K562 (cell line): ENCODE measurements around the gene PAQR8. TPM values are rescaled to one million over a fixed set of nuclear protein-coding genes. Genes with fewer than 3 reads are reported as not detected.
A peak's percentile ranks its signal among the peaks of the same experiment; 100 is the strongest.

Experiments used
- ATAC-seq: fragments of 200-7000 bp; cut with Tn5 transposase; 3 replicates; pipeline ENCODE4 v1.9.1; 2020; ENCODE audit warnings: moderate library complexity
- BruUV-seq: library from RNA; stranded (reverse); fragments of 400-500 nt; replicated peaks from 2 replicates; lab custom pipeline; 2021; lab: Mats Ljungman, UMichigan
- CTCF ChIA-PET: fragments of 300-600 bp; formaldehyde crosslinking; extraction: SDS; loops from one replicate; lab custom pipeline; 2021; ENCODE audit warnings: low intra/inter-chr PET ratio; lab: Yijun Ruan, JAX
- POLR2A ChIA-PET: fragments of 300-600, 350-650 bp; sonication (Branson Sonifier 250); formaldehyde crosslinking; extraction: SDS; loops from one replicate; lab custom pipeline; 2021; ENCODE audit warnings: antibody characterized with exemption, inconsistent platforms; lab: Yijun Ruan, JAX
- DNase-seq, 4 experiments: peaks; one replicate each; pipeline versions ENCODE4 v3.0.0 to v3.0.0-alpha.2; 2011 to 2018; ENCODE audit warnings: low spot score in 3 of 4, mixed read lengths in 3 of 4; ENCODE audit errors: extremely low read depth in 1 of 4
- FAIRE-seq: peaks from 2 replicates; lab custom pipeline; 2011; peaks lifted over from hg19 to GRCh38; lab: Jason Lieb, UNC
- H2AFZ ChIP-seq: 2 replicates; pipeline ENCODE4 v1.6.0; 2011; ENCODE audit warnings: low read depth, low read length, control low read depth, inconsistent platforms
- H3K27ac ChIP-seq: fragments of 200-600 bp; 3 replicates; pipeline ENCODE4 v1.8.0; 2011; ENCODE audit warnings: low read depth, mild to moderate bottlenecking, control low read depth, inconsistent platforms, low read length, moderate library complexity, mixed read lengths; ENCODE audit errors: extremely low read depth
- H3K27me3 ChIP-seq, 2 experiments: fragments of 300-600 bp in 1 of 2; 2 replicates in 1 of 2; 3 replicates in 1 of 2; pipeline versions ENCODE4 v1.6.0 to v1.8.0; 2011; ENCODE audit warnings: inconsistent platforms in 2 of 2, low read length in 2 of 2, mild to moderate bottlenecking in 1 of 2, mixed read lengths in 1 of 2, moderate library complexity in 1 of 2; ENCODE audit not compliant: control insufficient read depth in 2 of 2, insufficient read depth in 2 of 2
- H3K36me3 ChIP-seq: fragments of 300-600 bp; 3 replicates; pipeline ENCODE4 v1.8.0; 2011; ENCODE audit warnings: mild to moderate bottlenecking, low read length, inconsistent platforms; ENCODE audit not compliant: control insufficient read depth, insufficient read depth
- H3K4me1 ChIP-seq, 2 experiments: fragments of 200-600 bp in 1 of 2; replicated peaks in 1 of 2; 2 replicates in 1 of 2; 3 replicates in 1 of 2; pipeline versions ENCODE4 v1.5.1 to v1.8.0; 2011; ENCODE audit warnings: inconsistent platforms in 2 of 2, low read length in 2 of 2, mild to moderate bottlenecking in 1 of 2, mixed read lengths in 1 of 2, moderate library complexity in 1 of 2; ENCODE audit not compliant: control insufficient read depth in 2 of 2, insufficient read depth in 2 of 2
- H3K4me2 ChIP-seq: 2 replicates; pipeline ENCODE4 v1.6.1; 2011; ENCODE audit warnings: low read length, control low read depth, inconsistent platforms, mixed read lengths; ENCODE audit not compliant: insufficient read depth
- H3K4me3 ChIP-seq: fragments of 200-600 bp; sonication (generic), shearing (Covaris generic); 2 replicates; pipeline ENCODE4 v1.5.1; 2016; ENCODE audit warnings: control low read depth, inconsistent platforms
- H3K79me2 ChIP-seq: fragments of 200-600 bp; 3 replicates; pipeline ENCODE4 v1.8.0; 2011; ENCODE audit warnings: low read length, inconsistent platforms; ENCODE audit not compliant: control insufficient read depth, insufficient read depth
- H3K9ac ChIP-seq, 2 experiments: 2 replicates each; pipeline versions ENCODE4 v1.6.0 to v1.6.1; 2011; ENCODE audit warnings: low read depth in 2 of 2, low read length in 2 of 2, control low read depth in 1 of 2, inconsistent platforms in 1 of 2, mild to moderate bottlenecking in 1 of 2, mixed read lengths in 1 of 2; ENCODE audit not compliant: insufficient read depth in 1 of 2
- H3K9me1 ChIP-seq: one replicate; pipeline ENCODE4 v1.6.0; 2011; ENCODE audit warnings: inconsistent platforms, mild to moderate bottlenecking, low read length, moderate library complexity; ENCODE audit not compliant: control insufficient read depth, insufficient read depth
- H3K9me3 ChIP-seq: replicated peaks from 2 replicates; pipeline ENCODE4 v1.5.1; 2011; ENCODE audit warnings: low read depth, low read length, inconsistent platforms; ENCODE audit not compliant: control insufficient read depth, insufficient read depth
- H4K20me1 ChIP-seq: replicated peaks from 2 replicates; pipeline ENCODE4 v1.6.1; 2011; ENCODE audit warnings: low read length, inconsistent platforms, mixed read lengths; ENCODE audit not compliant: control insufficient read depth, insufficient read depth
- ARID1B ChIP-seq: fragments of 450-650 bp; IDR thresholded peaks from 2 replicates; pipeline ENCODE4 v1.6.1; 2016; ENCODE audit warnings: antibody characterized with exemption, mild to moderate bottlenecking, inconsistent platforms
- ASH1L ChIP-seq: fragments of 450-650 bp; IDR thresholded peaks from 2 replicates; pipeline ENCODE4 v1.6.1; 2018; ENCODE audit warnings: borderline replicate concordance, mild to moderate bottlenecking, low read depth; ENCODE audit not compliant: partially characterized antibody
- ATF1 ChIP-seq, 2 experiments: fragments of 450-650 bp in 1 of 2; IDR thresholded peaks; 2 replicates each; pipeline ENCODE4 v1.6.1; 2016; ENCODE audit warnings: missing compliant biosample characterization in 1 of 2, missing genetic modification characterization in 1 of 2
- EGR1 ChIP-seq: fragments of 450-650 bp; conservative IDR thresholded peaks from 2 replicates; pipeline ENCODE4 v1.6.1; 2017; ENCODE audit warnings: mild to moderate bottlenecking
- HDAC2 ChIP-seq: fragments of 450-650 bp; IDR thresholded peaks from 2 replicates; pipeline ENCODE4 v1.6.1; 2016; ENCODE audit warnings: mild to moderate bottlenecking
- KDM1A ChIP-seq, 2 experiments: fragments of 450-650 bp; IDR thresholded peaks; 2 replicates each; pipeline ENCODE4 v1.6.1; 2016; ENCODE audit warnings: mild to moderate bottlenecking in 2 of 2
- NBN ChIP-seq: fragments of 450-650 bp; IDR thresholded peaks from 2 replicates; pipeline ENCODE4 v1.6.1; 2016; ENCODE audit warnings: low read depth, mild to moderate bottlenecking
- NR2C2 ChIP-seq, 2 experiments: fragments of 200-800 bp in 1 of 2; sonication (Bioruptor generic) in 1 of 2; sonication (generic) in 1 of 2; formaldehyde crosslinking in 1 of 2; IDR thresholded peaks; 2 replicates each; pipeline versions ENCODE4 v1.6.1 to v1.8.0; 2016 to 2022; ENCODE audit warnings: mild to moderate bottlenecking in 1 of 2, missing compliant biosample characterization in 1 of 2, missing genetic modification characterization in 1 of 2, missing genetic modification reagents in 1 of 2
- PHF8 ChIP-seq: fragments of 200-600 bp; sonication (generic); IDR thresholded peaks from 2 replicates; pipeline ENCODE4 v1.6.1; 2012; ENCODE audit warnings: mixed run types, mild to moderate bottlenecking, inconsistent platforms, low read length, moderate library complexity, borderline replicate concordance
- RCOR1 ChIP-seq, 2 experiments: IDR thresholded peaks; 2 replicates each; pipeline ENCODE4 v1.6.1; 2012; ENCODE audit warnings: low read depth in 2 of 2, low read length in 2 of 2, borderline replicate concordance in 1 of 2, improper control_type of control experiment in 1 of 2
- SMARCA4 ChIP-seq: fragments of 450-650 bp; IDR thresholded peaks from 2 replicates; pipeline ENCODE4 v1.6.1; 2016
- SMARCE1 ChIP-seq: fragments of 450-650 bp; IDR thresholded peaks from 2 replicates; pipeline ENCODE4 v1.7.1; 2016; ENCODE audit warnings: mild to moderate bottlenecking
- SRF ChIP-seq, 2 experiments: fragments of 250-450, 450-650 bp in 1 of 2; sonication (Bioruptor Pico) in 1 of 2; sonication (generic) in 1 of 2; formaldehyde crosslinking; IDR thresholded peaks; 2 replicates each; pipeline versions ENCODE4 v1.5.0 to v1.5.1; 2020 to 2022; ENCODE audit warnings: mild to moderate bottlenecking in 1 of 2, missing genetic modification reagents in 1 of 2
- SUPT5H ChIP-seq: fragments of 450-650 bp; IDR thresholded peaks from 2 replicates; pipeline ENCODE4 v1.6.1; 2016
- TCF7 ChIP-seq: sonication (generic); IDR thresholded peaks from 2 replicates; pipeline ENCODE4 v1.6.1; 2016; ENCODE audit warnings: antibody characterized with exemption, borderline replicate concordance
- ZNF121 ChIP-seq: sonication (generic); formaldehyde crosslinking; conservative IDR thresholded peaks from 2 replicates; pipeline ENCODE4 v1.8.0; 2022; ENCODE audit warnings: missing genetic modification reagents
- ZNF41 ChIP-seq: fragments of 250-450 bp; sonication (Bioruptor Pico); conservative IDR thresholded peaks from 2 replicates; pipeline ENCODE4 v1.4.0; 2020; ENCODE audit warnings: mild to moderate bottlenecking
- WGBS: fragments of 100-300 bp; shearing (Covaris generic); methylation state at CpG from one replicate; pipeline ENCODE4 v1.1.6; 2016; ENCODE audit warnings: low coverage, mixed read lengths; ENCODE audit not compliant: insufficient coverage; ENCODE audit errors: missing lambda C conversion rate; 5-methylcytosine and 5-hydroxymethylcytosine counted together
- in situ Hi-C: fragments of 300-500 bp; cut with MboI; formaldehyde crosslinking; loops from 4 replicates; pipeline ENCODE4 v1.15.0; 2018; ENCODE audit warnings: inconsistent platforms, mixed read lengths
- intact Hi-C: fragments of 100-400 bp; cut with micrococcal nuclease; formaldehyde crosslinking; loops from 2 replicates; pipeline ENCODE4 v1.14.2; 2022
- polyA plus RNA-seq, 8 experiments: library from polyadenylated mRNA; depleted of rRNA in 4 of 8; stranded (reverse) in 5 of 8; unstranded in 3 of 8; fragments of >200 nt; fragmentation: Nextera tagmentation in 2 of 8; fragmentation: Illumina TruSeq in 1 of 8; extraction: Ambion mirVana in 2 of 8; extraction: Trizol in 1 of 8; gene quantifications; 2 replicates each; pipeline versions ENCODE4 v1.2.1 to v1.2.3, GENCODE V29; 2011 to 2014; ENCODE audit warnings: inconsistent platforms in 1 of 8, missing spikeins in 1 of 8
- total RNA-seq, 7 experiments: library from RNA; depleted of rRNA in 6 of 7; stranded (reverse); fragments of >200 nt in 6 of 7; fragmentation: Illumina TruSeq in 2 of 7; extraction: Trizol in 2 of 7; gene quantifications; 2 replicates each; pipeline versions ENCODE4 v1.2.1 to v1.2.3, GENCODE V29; 2011 to 2021; ENCODE audit warnings: low replicate concordance in 1 of 7
- TF ChIP-seq, protein P1 (sequence below), 2 experiments: fragments of 450-650 bp; conservative IDR thresholded peaks; 2 replicates each; pipeline ENCODE4 v1.6.1; 2017; ENCODE audit warnings: mild to moderate bottlenecking in 2 of 2, moderate library complexity in 2 of 2
- TF ChIP-seq, protein P2 (sequence below): sonication (generic); formaldehyde crosslinking; IDR thresholded peaks from 2 replicates; pipeline ENCODE4 v1.8.1; 2023; ENCODE audit warnings: mild to moderate bottlenecking, missing genetic modification reagents

PAQR8 gene
- total and polyA plus RNA-seq, 9 of the 15 experiments (the other 6 are each of a cell fraction or from before 2014, with no cell fraction given), result 1.4 to 10.2 (median 3.5) TPM

DNA sequence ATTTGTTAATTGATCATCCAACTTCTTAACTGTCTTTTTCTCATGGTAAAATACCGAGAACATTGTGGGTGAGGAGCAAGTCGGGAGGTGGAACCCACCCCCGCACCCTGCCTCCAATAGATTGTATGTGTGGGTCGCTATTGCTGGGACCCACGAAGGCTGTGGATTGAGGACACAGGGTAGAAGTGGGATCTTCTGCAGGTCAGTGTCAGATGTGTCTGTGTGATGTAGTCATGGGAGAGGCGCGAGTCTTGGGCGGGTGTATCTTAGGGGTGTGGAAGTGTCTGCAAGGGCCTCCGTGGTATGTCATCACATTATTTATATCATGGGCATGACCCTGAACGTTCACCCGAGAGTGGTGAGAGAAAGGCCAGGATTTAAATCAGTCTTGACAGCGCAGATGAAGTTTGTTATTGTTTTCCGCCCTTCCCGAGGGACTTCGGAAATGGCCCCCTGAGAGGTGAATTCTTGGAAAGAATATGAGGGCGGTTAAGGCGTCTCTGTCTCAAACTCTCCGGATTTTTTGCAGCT is 472 bp upstream of the PAQR8 start:
- 3% methylated on average over 18 of the region's 18 CpGs for WGBS
- Histone ChIP-seq H3K4me2 (peak overlapping the region; percentile 85), H3K27me3 (no peaks in the 10 kb centered on the region), H3K4me1 (peaks cover 20 to 36% of the 10 kb centered on the region in 2 experiments), H3K79me2 (peaks cover 46% of the 10 kb centered on the region), H3K9me1 (no peaks in the 10 kb centered on the region), H3K4me3 (peak overlapping the region; percentile 85), H3K9me3 (no peaks in the 10 kb centered on the region), H3K27ac (peak overlapping the region; percentile 78), H3K9ac (peak overlapping the region; percentile 77 to 97), H3K36me3 (peaks cover 10% of the 10 kb centered on the region; the same call in 1 of the 3 replicates), H4K20me1 (no peaks in the 10 kb centered on the region), H2AFZ (peak overlapping the region; percentile 94)
- FAIRE-seq, result no peak
- CTCF ChIA-PET, result no interaction called here
- peak; percentile 55 for ATAC-seq
- peak; percentile 29 to 50 (median 38) for DNase-seq
- TSS peak; percentile 99 for BruUV-seq
- in situ Hi-C loops, result no loop called here
- intact Hi-C loops, result loop anchor here (5.0 kb wide), 2 partner anchors 44 to 59 kb away; no protein-coding TSS in a partner anchor
- POLR2A ChIA-PET, result interaction anchor here (0.6 to 3.5 kb wide), 7 partner anchors 10 to 77 kb away, joined by 3 to 17 read pairs (median 5); partner anchors contain the start of gene MCM3
- TF ChIP-seq ARID1B (0 out of 2 replicates have a peak, but pooled peaks have one; percentile 14), SUPT5H (0 out of 2 replicates have a peak, but pooled peaks have one; percentile 46), SMARCA4 (peak; percentile 42; the same call in 1 of the 2 replicates), RCOR1 (IDR thresholded peaks at IDR 0.05; ENCODE audit: borderline replicate concordance in 1 of 2, low read depth in 2 of 2, low read length in 2 of 2) (0 out of 4 replicates have a peak, but pooled peaks of 1 of the 2 experiments have one; percentile 3), ASH1L (peak; percentile 10), NBN (0 out of 2 replicates have a peak, but pooled peaks have one; percentile 35), ZNF41 (CRISPR knock-in tag) (no peak), ZNF121 (CRISPR knock-in tag) (no peak), KDM1A (IDR thresholded peaks at IDR 0.05) (peak; percentile 66 to 72; a peak in 3 of 4 replicates), ATF1 (CRISPR knock-in tag; IDR thresholded peaks at IDR 0.05) (no peak), ATF1 (tag; IDR thresholded peaks at IDR 0.05) (peak; percentile 55), HDAC2 (peak; percentile 53; the same call in 1 of the 2 replicates), SMARCE1 (peak; percentile 48), PHF8 (peak; percentile 51; the same call in 1 of the 2 replicates), SRF (CRISPR knock-in tag; IDR thresholded peaks at IDR 0.05) (no peak), NR2C2 (CRISPR knock-in tag; IDR thresholded peaks at IDR 0.05) (no peak), NR2C2 (tag; IDR thresholded peaks at IDR 0.05) (peak; percentile 63), EGR1 (peak; percentile 71), TCF7 (no peak)
- TF ChIP-seq, protein P1, sequence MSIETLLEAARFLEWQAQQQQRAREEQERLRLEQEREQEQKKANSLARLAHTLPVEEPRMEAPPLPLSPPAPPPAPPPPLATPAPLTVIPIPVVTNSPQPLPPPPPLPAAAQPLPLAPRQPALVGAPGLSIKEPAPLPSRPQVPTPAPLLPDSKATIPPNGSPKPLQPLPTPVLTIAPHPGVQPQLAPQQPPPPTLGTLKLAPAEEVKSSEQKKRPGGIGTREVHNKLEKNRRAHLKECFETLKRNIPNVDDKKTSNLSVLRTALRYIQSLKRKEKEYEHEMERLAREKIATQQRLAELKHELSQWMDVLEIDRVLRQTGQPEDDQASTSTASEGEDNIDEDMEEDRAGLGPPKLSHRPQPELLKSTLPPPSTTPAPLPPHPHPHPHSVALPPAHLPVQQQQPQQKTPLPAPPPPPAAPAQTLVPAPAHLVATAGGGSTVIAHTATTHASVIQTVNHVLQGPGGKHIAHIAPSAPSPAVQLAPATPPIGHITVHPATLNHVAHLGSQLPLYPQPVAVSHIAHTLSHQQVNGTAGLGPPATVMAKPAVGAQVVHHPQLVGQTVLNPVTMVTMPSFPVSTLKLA (conservative IDR thresholded peaks at IDR 0.05), result peak in 1 of 2 experiments; percentile 56; a peak in 1 of 4 replicates
- TF ChIP-seq, protein P2, sequence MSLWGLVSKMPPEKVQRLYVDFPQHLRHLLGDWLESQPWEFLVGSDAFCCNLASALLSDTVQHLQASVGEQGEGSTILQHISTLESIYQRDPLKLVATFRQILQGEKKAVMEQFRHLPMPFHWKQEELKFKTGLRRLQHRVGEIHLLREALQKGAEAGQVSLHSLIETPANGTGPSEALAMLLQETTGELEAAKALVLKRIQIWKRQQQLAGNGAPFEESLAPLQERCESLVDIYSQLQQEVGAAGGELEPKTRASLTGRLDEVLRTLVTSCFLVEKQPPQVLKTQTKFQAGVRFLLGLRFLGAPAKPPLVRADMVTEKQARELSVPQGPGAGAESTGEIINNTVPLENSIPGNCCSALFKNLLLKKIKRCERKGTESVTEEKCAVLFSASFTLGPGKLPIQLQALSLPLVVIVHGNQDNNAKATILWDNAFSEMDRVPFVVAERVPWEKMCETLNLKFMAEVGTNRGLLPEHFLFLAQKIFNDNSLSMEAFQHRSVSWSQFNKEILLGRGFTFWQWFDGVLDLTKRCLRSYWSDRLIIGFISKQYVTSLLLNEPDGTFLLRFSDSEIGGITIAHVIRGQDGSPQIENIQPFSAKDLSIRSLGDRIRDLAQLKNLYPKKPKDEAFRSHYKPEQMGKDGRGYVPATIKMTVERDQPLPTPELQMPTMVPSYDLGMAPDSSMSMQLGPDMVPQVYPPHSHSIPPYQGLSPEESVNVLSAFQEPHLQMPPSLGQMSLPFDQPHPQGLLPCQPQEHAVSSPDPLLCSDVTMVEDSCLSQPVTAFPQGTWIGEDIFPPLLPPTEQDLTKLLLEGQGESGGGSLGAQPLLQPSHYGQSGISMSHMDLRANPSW (CRISPR knock-in tag), result 0 out of 2 replicates have a peak, but pooled peaks have one; percentile 70
